ENCODE data around the gene GYS2.

The GYS2 gene

GRCh38 chr12:21501258-21502163 lies 103.1 kb downstream of the GYS2 start, which contains the start of the genes GOLT1B and RECQL:
TSS of gene GOLT1B (plus strand) at chr12:21501789. CDS start at chr12:21501924, 135 bp downstream.
TSS of gene RECQL (minus strand) at chr12:21501635. CDS start at chr12:21499570, 2,065 bp downstream.
- DNase-seq (ENCODE audit: insufficient read length, low spot score) (peak; percentile 56), FAIRE-seq (peak; percentile 98)
- TF ChIP-seq SPI1 (IDR thresholded peaks at IDR 0.05; ENCODE audit: low read depth, low read length) (peak; percentile 68), POLR2A (IDR thresholded peaks at IDR 0.05; ENCODE audit: low read depth, low read length) (peak; percentile 94), TAF1 (IDR thresholded peaks at IDR 0.05; ENCODE audit: low read depth, low read length) (peak; percentile 73), PAX5 (IDR thresholded peaks at IDR 0.05; ENCODE audit: insufficient read depth, low read length, severe bottlenecking) (no peak), POU2F2 (IDR thresholded peaks at IDR 0.05; ENCODE audit: low read depth, low read length) (no peak), POLR2AphosphoS5 (IDR thresholded peaks at IDR 0.05; ENCODE audit: low read depth, low read length) (peak; percentile 87)

GRCh38 chr12:21500786-21501257 lies 103.8 kb downstream of the GYS2 start:
- TF ChIP-seq SPI1 (IDR thresholded peaks at IDR 0.05; ENCODE audit: low read depth, low read length) (no peak), PAX5 (IDR thresholded peaks at IDR 0.05; ENCODE audit: insufficient read depth, low read length, severe bottlenecking) (no peak), POU2F2 (IDR thresholded peaks at IDR 0.05; ENCODE audit: low read depth, low read length) (no peak), TAF1 (IDR thresholded peaks at IDR 0.05; ENCODE audit: low read depth, low read length) (no peak), POLR2A (IDR thresholded peaks at IDR 0.05; ENCODE audit: low read depth, low read length) (no peak), POLR2AphosphoS5 (IDR thresholded peaks at IDR 0.05; ENCODE audit: low read depth, low read length) (no peak)
- no peak for FAIRE-seq
- no peak for DNase-seq (ENCODE audit: insufficient read length, low spot score)

GRCh38 chr12:21499765-21500164 lies 104.9 kb downstream of the GYS2 start:
- TF ChIP-seq PAX5 (IDR thresholded peaks at IDR 0.05; ENCODE audit: insufficient read depth, low read length, severe bottlenecking) (no peak), TAF1 (IDR thresholded peaks at IDR 0.05; ENCODE audit: low read depth, low read length) (no peak), POU2F2 (IDR thresholded peaks at IDR 0.05; ENCODE audit: low read depth, low read length) (no peak), POLR2AphosphoS5 (IDR thresholded peaks at IDR 0.05; ENCODE audit: low read depth, low read length) (no peak), SPI1 (IDR thresholded peaks at IDR 0.05; ENCODE audit: low read depth, low read length) (no peak), POLR2A (IDR thresholded peaks at IDR 0.05; ENCODE audit: low read depth, low read length) (no peak)
- DNase-seq (ENCODE audit: insufficient read length, low spot score) (no peak), FAIRE-seq (no peak)

Data from GM12891 (cell line).